ENCODE results near the gene PTCRA. TPM values are rescaled to one million over a fixed set of nuclear protein-coding genes. Genes with fewer than 3 reads are reported as not detected.
A peak's percentile ranks its signal among the peaks of the same experiment; 100 is the strongest.

The PTCRA gene
- total and polyA plus RNA-seq, 2 donors (not counting 3 experiments of a cell fraction or from before 2014, with no cell fraction given), result not detected

- intact Hi-C loops (cut with micrococcal nuclease), result loop anchor here (1.0 to 5.0 kb wide), 4 partner anchors 9 to 238 kb away; a partner anchor contains a TSS
- dilution Hi-C loops (cut with MboI; ENCODE audit: extremely low pct_ligation_motif_present, low sequenced_read_pairs), result no loop called here
- no peak overlapping the region for H2AFZ ChIP-seq (ENCODE audit: low read depth, low read length)
- no peaks in the 10 kb centered on the region for H4K20me1 ChIP-seq (replicated peaks; ENCODE audit: control insufficient read depth, extremely low read depth, insufficient read depth, low read length)
- H3K9me3 ChIP-seq (replicated peaks; ENCODE audit: control insufficient read depth, insufficient read depth, low read length), result no peaks in the 10 kb centered on the region
- CTCF ChIA-PET, result interaction anchor here (1.0 to 3.6 kb wide), 2 partner anchors 211 to 236 kb away, joined by 3 to 22 read pairs; no protein-coding TSS in a partner anchor
- no peak for TF ChIP-seq POLR2A (IDR thresholded peaks at IDR 0.05; ENCODE audit: low read depth, low read length)
- no peak for TF ChIP-seq MAX (IDR thresholded peaks at IDR 0.05; ENCODE audit: insufficient read depth, insufficient read length)
- TF ChIP-seq CTCF (IDR thresholded peaks at IDR 0.05; ENCODE audit: extremely low read depth in 1 of 2, insufficient read depth in 1 of 2, low read depth in 1 of 2, low read length in 2 of 2), result peak; percentile 47 to 49
- no peaks in the 10 kb centered on the region for H3K36me3 ChIP-seq (ENCODE audit: control insufficient read depth in 2 of 2, extremely low read depth in 1 of 2, insufficient read depth in 2 of 2, low read length in 2 of 2)
- no peaks in the 10 kb centered on the region for H3K9me1 ChIP-seq (replicated peaks; ENCODE audit: control insufficient read depth, extremely low read depth, insufficient read depth, low read length)
- H3K4me3 ChIP-seq (replicated peaks in 1 of 3; ENCODE audit: insufficient read depth in 1 of 3, low read depth in 1 of 3, low read length in 3 of 3), result no peak overlapping the region
- H3K79me2 ChIP-seq (ENCODE audit: control insufficient read depth, insufficient read depth, low read length), result no peaks in the 10 kb centered on the region
- H3K27ac ChIP-seq (ENCODE audit: insufficient read depth, low read depth, low read length), result no peak overlapping the region
- H3K4me1 ChIP-seq (ENCODE audit: control insufficient read depth, extremely low read depth, insufficient read depth, low read length), result peaks cover 7% of the 10 kb centered on the region
- DNase-seq (ENCODE audit: low read depth, low spot score) (peak; percentile 64), FAIRE-seq (peak; percentile 85)
- no TSS peak for BruUV-seq (replicated peaks)
- no peaks in the 10 kb centered on the region for H3K27me3 ChIP-seq (ENCODE audit: control insufficient read depth in 2 of 2, insufficient read depth in 2 of 2, low read length in 2 of 2)
- H3K9ac ChIP-seq (replicated peaks; ENCODE audit: extremely low read depth, insufficient read depth, low read length), result no peak overlapping the region
- POLR2A ChIA-PET, result interaction anchor here (0.6 kb wide), 1 partner anchor 10 kb away, joined by 4 read pairs; no protein-coding TSS in a partner anchor
- H3K4me2 ChIP-seq (ENCODE audit: insufficient read depth, low read length), result no peak overlapping the region
Observed at GRCh38 chr6:42898891-42899361, 16.9 kb upstream of the PTCRA start.

- FAIRE-seq (peak; percentile 72), DNase-seq (ENCODE audit: low read depth, low spot score) (peak; percentile 41)
- no peaks in the 10 kb centered on the region for H3K27me3 ChIP-seq (ENCODE audit: control insufficient read depth in 2 of 2, insufficient read depth in 2 of 2, low read length in 2 of 2)
- peak overlapping the region; percentile 77 for H2AFZ ChIP-seq (ENCODE audit: low read depth, low read length)
- H3K27ac ChIP-seq (ENCODE audit: insufficient read depth, low read depth, low read length), result no peak overlapping the region
- H3K9ac ChIP-seq (replicated peaks; ENCODE audit: extremely low read depth, insufficient read depth, low read length), result no peak overlapping the region
- no peaks in the 10 kb centered on the region for H3K9me1 ChIP-seq (replicated peaks; ENCODE audit: control insufficient read depth, extremely low read depth, insufficient read depth, low read length)
- H3K4me2 ChIP-seq (ENCODE audit: insufficient read depth, low read length), result peak overlapping the region; percentile 36
- CTCF ChIA-PET, result interaction anchor here (1.1 to 3.6 kb wide), 10 partner anchors 15 to 434 kb away, joined by 3 to 28 read pairs (median 4); partner anchors contain the start of genes CNPY3, KLHDC3 and MEA1
- POLR2A ChIA-PET, result no interaction called here
- TF ChIP-seq EZH2 (IDR thresholded peaks at IDR 0.05; ENCODE audit: borderline replicate concordance, low read depth, low read length, severe bottlenecking), result no peak
- TF ChIP-seq JUN (IDR thresholded peaks at IDR 0.05; ENCODE audit: borderline replicate concordance, insufficient read depth, insufficient read length, low read depth), result no peak
- TF ChIP-seq GATA2 (IDR thresholded peaks at IDR 0.05; ENCODE audit: insufficient read depth, insufficient read length, low read depth, low read length), result no peak
- no peak for TF ChIP-seq FOS (IDR thresholded peaks at IDR 0.05; ENCODE audit: borderline replicate concordance, insufficient read depth, low read length)
- no peak for TF ChIP-seq POLR2AphosphoS5 (IDR thresholded peaks at IDR 0.05; ENCODE audit: insufficient read depth, low read depth, low read length)
- TF ChIP-seq CTCF (IDR thresholded peaks at IDR 0.05; ENCODE audit: extremely low read depth in 1 of 2, insufficient read depth in 1 of 2, low read depth in 1 of 2, low read length in 2 of 2), result no peak
- TF ChIP-seq MYC (IDR thresholded peaks at IDR 0.05; ENCODE audit: low read depth, low read length), result no peak
- no peak for TF ChIP-seq MAX (IDR thresholded peaks at IDR 0.05; ENCODE audit: insufficient read depth, insufficient read length)
- TF ChIP-seq POLR2A (IDR thresholded peaks at IDR 0.05; ENCODE audit: low read depth, low read length), result no peak
- H3K4me1 ChIP-seq (ENCODE audit: control insufficient read depth, extremely low read depth, insufficient read depth, low read length), result peaks cover 7% of the 10 kb centered on the region
- H3K4me3 ChIP-seq (replicated peaks in 1 of 3; ENCODE audit: insufficient read depth in 1 of 3, low read depth in 1 of 3, low read length in 3 of 3), result no peak overlapping the region
- dilution Hi-C loops (cut with MboI; ENCODE audit: extremely low pct_ligation_motif_present, low sequenced_read_pairs), result no loop called here
- H3K9me3 ChIP-seq (replicated peaks; ENCODE audit: control insufficient read depth, insufficient read depth, low read length), result no peaks in the 10 kb centered on the region
- H3K36me3 ChIP-seq (ENCODE audit: control insufficient read depth in 2 of 2, extremely low read depth in 1 of 2, insufficient read depth in 2 of 2, low read length in 2 of 2), result no peaks in the 10 kb centered on the region
- no peaks in the 10 kb centered on the region for H3K79me2 ChIP-seq (ENCODE audit: control insufficient read depth, insufficient read depth, low read length)
- H4K20me1 ChIP-seq (replicated peaks; ENCODE audit: control insufficient read depth, extremely low read depth, insufficient read depth, low read length), result no peaks in the 10 kb centered on the region
- intact Hi-C loops (cut with micrococcal nuclease), result loop anchor here (1.0 to 10.0 kb wide), 8 partner anchors 10 to 605 kb away; partner anchors contain the start of genes GNMT and PPP2R5D
- BruUV-seq (replicated peaks), result no TSS peak
Observed at GRCh38 chr6:42899871-42900270, 16.0 kb upstream of the PTCRA start.

All from endothelial cell of umbilical vein (primary cell).